Medulla oblongata (tissue), 1 donor: ENCODE data around the gene SCG5.

Experiments
- DNase-seq: peaks from one replicate; pipeline ENCODE4 v3.0.0-alpha.2; 2015; ENCODE audit errors: extremely low spot score

The SCG5 gene

GRCh38 chr15:32723171-32723948 is 81.8 kb downstream of the SCG5 start:
- DNase-seq, result no peak

- no peak for DNase-seq
These were observed 88.3 kb downstream of the SCG5 start for GRCh38 chr15:32729700-32730395.

GRCh38 chr15:32730677-32731654 is 89.5 kb downstream of the SCG5 start:
- DNase-seq, result no peak

GRCh38 chr15:32732574-32733157 is 91.2 kb downstream of the SCG5 start:
- DNase-seq, result no peak

- DNase-seq, result no peak
These were observed 91.8 kb downstream of the SCG5 start for GRCh38 chr15:32733281-32733680.

GRCh38 chr15:32735989-32736700 is 94.6 kb downstream of the SCG5 start:
- no peak for DNase-seq

- DNase-seq, result no peak
These were observed 95.2 kb downstream of the SCG5 start for GRCh38 chr15:32736701-32737061.

GRCh38 chr15:32737304-32737703 is 95.8 kb downstream of the SCG5 start:
- no peak for DNase-seq

GRCh38 chr15:32738666-32739065 is 97.2 kb downstream of the SCG5 start:
- DNase-seq, result no peak

- DNase-seq, result no peak
These were observed 98.1 kb downstream of the SCG5 start for GRCh38 chr15:32739522-32740063.

GRCh38 chr15:32743411-32744140 is 102.1 kb downstream of the SCG5 start:
- no peak for DNase-seq

GRCh38 chr15:32746116-32746857 is 104.8 kb downstream of the SCG5 start:
- DNase-seq, result no peak
